MM.1S (cell line): Measurements from ENCODE around the gene PCYT2.

Experiments used
- CTCF ChIP-seq: fragments of 300-600 bp; sonication (generic); IDR thresholded peaks from 2 replicates; pipeline ENCODE4 v1.5.1; 2016; ENCODE audit warnings: antibody characterized with exemption, low read length, mixed read lengths
- EZH2phosphoT487 ChIP-seq: fragments of 300-600 bp; sonication (generic); IDR thresholded peaks from 2 replicates; pipeline ENCODE4 v1.6.1; 2018; ENCODE audit warnings: antibody characterized with exemption, low read length

GRCh38 chr17:81957691-81958432 is 46.7 kb upstream of the PCYT2 start:
- TF ChIP-seq CTCF = no peak
- no peak for TF ChIP-seq EZH2phosphoT487
